Endothelial cell of umbilical vein (primary cell): ENCODE measurements around the gene APP. TPM values are rescaled to one million over a fixed set of nuclear protein-coding genes. Genes with fewer than 3 reads are reported as not detected.

Experiments
- BruUV-seq: library from RNA; stranded (reverse); fragments of 400-500 nt; replicated peaks from 2 replicates; lab custom pipeline; 2021; lab: Mats Ljungman, UMichigan
- CTCF ChIA-PET: fragments of 300-600, 350-600 bp; sonication (Branson Sonifier 250); formaldehyde crosslinking; loops from one replicate; lab custom pipeline; 2021; ENCODE audit warnings: antibody characterized with exemption, inconsistent platforms; lab: Charles Lee
- POLR2A ChIA-PET: fragments of 300-600, 350-600 bp; sonication (Branson Sonifier 250); formaldehyde crosslinking; loops from one replicate; lab custom pipeline; 2021; ENCODE audit warnings: antibody characterized with exemption, inconsistent platforms; lab: Charles Lee
- DNase-seq: peaks from one replicate; pipeline ENCODE4 v3.0.0-alpha.2; 2011; ENCODE audit warnings: low read depth, low spot score
- FAIRE-seq: peaks from 2 replicates; lab custom pipeline; 2011; peaks lifted over from hg19 to GRCh38; lab: Jason Lieb, UNC
- H2AFZ ChIP-seq: 2 replicates; pipeline ENCODE4 v1.6.0; 2012; ENCODE audit warnings: low read depth, low read length, control low read depth, inconsistent platforms
- H3K27ac ChIP-seq: 2 replicates; pipeline ENCODE4 v1.5.1; 2011; ENCODE audit warnings: low read depth, mild to moderate bottlenecking, control low read depth, low read length, moderate library complexity; ENCODE audit not compliant: insufficient read depth
- H3K27me3 ChIP-seq, 2 experiments: 2 replicates each; pipeline versions ENCODE4 v1.6.0 to v1.6.1; 2011; ENCODE audit warnings: low read length in 2 of 2, mixed read lengths in 1 of 2; ENCODE audit not compliant: control insufficient read depth in 2 of 2, insufficient read depth in 2 of 2
- H3K36me3 ChIP-seq, 2 experiments: 2 replicates in 1 of 2; 3 replicates in 1 of 2; pipeline ENCODE4 v1.5.1; 2011; ENCODE audit warnings: low read length in 2 of 2, mild to moderate bottlenecking in 1 of 2, moderate library complexity in 1 of 2; ENCODE audit not compliant: control insufficient read depth in 2 of 2, insufficient read depth in 2 of 2; ENCODE audit errors: extremely low read depth in 1 of 2
- H3K4me1 ChIP-seq: 3 replicates; pipeline ENCODE4 v1.5.1; 2011; ENCODE audit warnings: mild to moderate bottlenecking, low read length; ENCODE audit not compliant: control insufficient read depth, insufficient read depth; ENCODE audit errors: extremely low read depth
- H3K4me2 ChIP-seq: 2 replicates; pipeline ENCODE4 v1.6.1; 2011; ENCODE audit warnings: low read length, control low read depth, mixed read lengths; ENCODE audit not compliant: insufficient read depth
- H3K4me3 ChIP-seq, 3 experiments: fragments of 200-600 bp in 1 of 3; sonication (generic), shearing (Covaris generic) in 1 of 3; replicated peaks in 1 of 3; 2 replicates each; pipeline ENCODE4 v1.5.1; 2011 to 2016; ENCODE audit warnings: control low read depth in 3 of 3, low read length in 3 of 3, mild to moderate bottlenecking in 2 of 3, inconsistent platforms in 1 of 3, low read depth in 1 of 3, moderate library complexity in 1 of 3; ENCODE audit not compliant: insufficient read depth in 1 of 3
- H3K79me2 ChIP-seq: 2 replicates; pipeline ENCODE4 v1.6.0; 2012; ENCODE audit warnings: low read length, inconsistent platforms; ENCODE audit not compliant: control insufficient read depth, insufficient read depth
- H3K9ac ChIP-seq: replicated peaks from 2 replicates; pipeline ENCODE3; 2011; ENCODE audit warnings: low read length, control low read depth; ENCODE audit not compliant: insufficient read depth; ENCODE audit errors: extremely low read depth
- H3K9me1 ChIP-seq: replicated peaks from 3 replicates; pipeline ENCODE4 v1.6.0; 2011; ENCODE audit warnings: mild to moderate bottlenecking, low read length; ENCODE audit not compliant: control insufficient read depth, insufficient read depth; ENCODE audit errors: extremely low read depth
- H3K9me3 ChIP-seq: replicated peaks from 2 replicates; pipeline ENCODE4 v1.5.1; 2012; ENCODE audit warnings: low read length, inconsistent platforms; ENCODE audit not compliant: control insufficient read depth, insufficient read depth
- H4K20me1 ChIP-seq: replicated peaks from 2 replicates; pipeline ENCODE3; 2011; ENCODE audit warnings: mild to moderate bottlenecking, low read length; ENCODE audit not compliant: control insufficient read depth, insufficient read depth; ENCODE audit errors: extremely low read depth
- EZH2 ChIP-seq: IDR thresholded peaks from 2 replicates; pipeline ENCODE4 v1.6.1; 2012; ENCODE audit warnings: borderline replicate concordance, low read depth, mild to moderate bottlenecking, moderate library complexity, low read length, inconsistent platforms; ENCODE audit not compliant: severe bottlenecking
- GATA2 ChIP-seq: IDR thresholded peaks from 2 replicates; pipeline ENCODE4 v1.7.0; 2011; ENCODE audit warnings: low read depth, mild to moderate bottlenecking, moderate library complexity, mixed read lengths, low read length; ENCODE audit not compliant: insufficient read length, insufficient read depth
- POLR2A ChIP-seq: IDR thresholded peaks from 2 replicates; pipeline ENCODE4 v1.6.1; 2012; ENCODE audit warnings: low read depth, mild to moderate bottlenecking, control low read depth, low read length
- dilution Hi-C: fragments of 300-500 bp; cut with MboI; formaldehyde crosslinking; loops from one replicate; pipeline ENCODE4 v1.15.0; 2019; ENCODE audit warnings: low sequenced_read_pairs; ENCODE audit not compliant: extremely low pct_ligation_motif_present
- intact Hi-C: fragments of 100-400 bp; cut with micrococcal nuclease; formaldehyde crosslinking; loops from one replicate; pipeline ENCODE4 v1.10.0; 2022
- polyA plus RNA-seq, 4 experiments: library from polyadenylated mRNA; depleted of rRNA in 3 of 4; stranded (reverse) in 3 of 4; unstranded in 1 of 4; fragments of >200 nt; gene quantifications; 2 replicates each; pipeline versions ENCODE4 v1.2.1 to v1.2.3, GENCODE V29; 2011 to 2012; ENCODE audit warnings: missing spikeins in 1 of 4
- total RNA-seq: library from RNA; stranded (reverse); gene quantifications from 2 replicates; pipeline ENCODE4 v1.2.3, GENCODE V29; 2021

APP gene
- total and polyA plus RNA-seq, 2 donors (not counting 3 experiments of a cell fraction or from before 2014, with no cell fraction given), result 914 to 928 TPM

DNA sequence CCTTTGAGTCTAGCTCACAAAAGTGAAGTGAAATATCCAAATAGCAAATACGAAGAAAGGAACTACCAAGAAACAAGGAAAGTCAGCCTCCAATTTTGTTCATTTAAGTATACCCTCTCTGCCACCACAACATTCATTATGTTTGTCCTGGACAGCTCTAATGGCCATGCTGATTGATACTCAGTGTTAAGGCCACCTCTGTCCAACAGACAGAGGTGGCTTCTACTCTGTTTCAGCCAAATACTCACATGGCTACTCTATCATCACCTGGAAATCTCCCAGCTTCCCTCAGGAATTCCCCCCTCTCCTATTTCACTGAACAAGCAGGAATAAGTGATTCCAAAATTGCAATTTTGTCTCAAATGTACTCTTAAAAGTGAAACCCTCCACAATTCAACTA is 10.7 kb downstream of the APP start:
- DNase-seq (no peak), FAIRE-seq (no peak)
- no peaks in the 10 kb centered on the region for H3K9me1 ChIP-seq
- no peaks in the 10 kb centered on the region for H3K9me3 ChIP-seq
- dilution Hi-C loops, result loop anchor here (25.0 kb wide), 1 partner anchor 273 kb away; no protein-coding TSS in a partner anchor
- POLR2A ChIA-PET, result no interaction called here
- no TSS peak for BruUV-seq
- H3K9ac ChIP-seq, result no peak overlapping the region
- no peak overlapping the region for H2AFZ ChIP-seq
- H3K4me2 ChIP-seq, result no peak overlapping the region
- peaks cover 29% of the 10 kb centered on the region for H4K20me1 ChIP-seq
- no peaks in the 10 kb centered on the region for H3K36me3 ChIP-seq
- H3K4me3 ChIP-seq, result no peak overlapping the region
- peaks cover 18% of the 10 kb centered on the region for H3K4me1 ChIP-seq
- H3K79me2 ChIP-seq, result peaks cover 99% of the 10 kb centered on the region
- TF ChIP-seq POLR2A, result no peak
- no peak for TF ChIP-seq EZH2
- intact Hi-C loops, result no loop called here
- H3K27me3 ChIP-seq, result no peaks in the 10 kb centered on the region
- H3K27ac ChIP-seq, result no peak overlapping the region
- CTCF ChIA-PET, result interaction anchor here (1.1 to 2.0 kb wide), 4 partner anchors 9 to 58 kb away, joined by 3 to 6 read pairs (median 4); no protein-coding TSS in a partner anchor

DNA sequence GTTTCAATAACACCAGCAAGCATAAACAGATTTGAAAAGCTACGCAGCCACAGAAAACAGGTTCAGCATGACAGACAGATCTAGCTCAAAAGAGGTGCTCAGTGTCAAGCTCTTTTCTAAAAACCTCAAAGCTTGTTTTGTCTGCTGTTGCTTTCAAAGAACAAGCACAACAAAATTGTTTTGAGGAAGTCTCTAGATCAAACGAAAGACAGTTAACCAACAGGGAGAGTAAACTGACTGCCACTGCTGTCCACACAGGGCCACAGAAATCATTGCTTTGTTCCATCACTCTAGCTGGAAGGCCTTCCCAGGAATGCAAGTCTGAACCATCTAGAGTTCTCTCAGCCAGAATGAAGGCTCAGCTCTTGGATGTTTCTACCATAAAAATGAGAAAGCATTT is 12.8 kb downstream of the APP start:
- intact Hi-C loops (no loop called here), dilution Hi-C loops (loop anchor here (25.0 kb wide), 1 partner anchor 270 kb away; no protein-coding TSS in a partner anchor)
- Histone ChIP-seq H4K20me1 (peaks cover 25% of the 10 kb centered on the region), H3K9me1 (no peaks in the 10 kb centered on the region), H3K9ac (no peak overlapping the region), H3K4me3 (no peak overlapping the region), H3K27ac (no peak overlapping the region), H2AFZ (no peak overlapping the region), H3K9me3 (no peaks in the 10 kb centered on the region), H3K79me2 (peaks cover 99% of the 10 kb centered on the region), H3K36me3 (no peaks in the 10 kb centered on the region), H3K4me1 (peaks cover 18% of the 10 kb centered on the region), H3K4me2 (no peak overlapping the region), H3K27me3 (no peaks in the 10 kb centered on the region)
- no peak for FAIRE-seq
- ChIA-PET POLR2A (no interaction called here), CTCF (interaction anchor here (1.0 kb wide), 1 partner anchor 11 kb away, joined by 4 read pairs; no protein-coding TSS in a partner anchor)
- no TSS peak for BruUV-seq
- no peak for TF ChIP-seq GATA2
- no peak for DNase-seq
